A673 (cell line): ENCODE measurements around the gene GIMAP6. TPM values are rescaled to one million over a fixed set of nuclear protein-coding genes. Genes with fewer than 3 reads are reported as not detected.
"Not testable (repeated sequence)": the region's sequence is repeated elsewhere in the genome, so short reads cannot be mapped to it uniquely, and the experiment has no call there.

ENCODE experiments used
- BruUV-seq: library from RNA; stranded (reverse); fragments of 400-500 nt; replicated peaks from 2 replicates; lab custom pipeline; 2021; lab: Mats Ljungman, UMichigan
- CTCF ChIA-PET: fragments of 300-600 bp; sonication (Branson Sonifier 250); formaldehyde crosslinking; loops from one replicate; lab custom pipeline; 2022; ENCODE audit warnings: antibody characterized with exemption; lab: Charles Lee
- POLR2A ChIA-PET: fragments of 300-600 bp; sonication (Branson Sonifier 250); formaldehyde crosslinking; loops from one replicate; lab custom pipeline; 2022; ENCODE audit warnings: antibody characterized with exemption; ENCODE audit not compliant: low non-redundant PET; lab: Charles Lee
- DNase-seq: peaks from one replicate; pipeline ENCODE4 v3.0.0-alpha.2; 2015; ENCODE audit warnings: low spot score
- H3K27ac ChIP-seq: fragments of 200-600 bp; sonication (generic); 2 replicates; pipeline ENCODE4 v1.5.1; 2016; ENCODE audit warnings: mixed run types, low read depth, mild to moderate bottlenecking, mixed read lengths, antibody characterized with exemption, low read length; ENCODE audit not compliant: poor library complexity, severe bottlenecking
- H3K27me3 ChIP-seq: fragments of 200-600 bp; sonication (generic); replicated peaks from 2 replicates; pipeline ENCODE4 v1.6.1; 2017; ENCODE audit warnings: mixed run types, low read depth, mild to moderate bottlenecking, mixed read lengths, antibody characterized with exemption, low read length; ENCODE audit not compliant: insufficient read depth, poor library complexity
- H3K36me3 ChIP-seq: fragments of 200-600 bp; sonication (generic); 2 replicates; pipeline ENCODE4 v1.6.1; 2016; ENCODE audit warnings: mixed run types, mild to moderate bottlenecking, mixed read lengths, antibody characterized with exemption, low read length; ENCODE audit not compliant: insufficient read depth, poor library complexity, severe bottlenecking
- H3K4me1 ChIP-seq: fragments of 200-600 bp; sonication (generic); 2 replicates; pipeline ENCODE4 v1.6.1; 2017; ENCODE audit warnings: mixed run types, mild to moderate bottlenecking, mixed read lengths, antibody characterized with exemption, low read length; ENCODE audit not compliant: insufficient read depth, poor library complexity, severe bottlenecking
- H3K4me3 ChIP-seq: fragments of 200-600 bp; sonication (generic); 2 replicates; pipeline ENCODE4 v1.5.1; 2016; ENCODE audit warnings: low read depth, mixed run types, mild to moderate bottlenecking, mixed read lengths, low read length; ENCODE audit not compliant: poor library complexity, severe bottlenecking
- H3K9me3 ChIP-seq: fragments of 200-600 bp; sonication (generic); 2 replicates; pipeline ENCODE4 v1.6.1; 2016; ENCODE audit warnings: mixed run types, low read depth, mild to moderate bottlenecking, mixed read lengths, antibody characterized with exemption, low read length; ENCODE audit not compliant: poor library complexity, severe bottlenecking
- EZH2 ChIP-seq: fragments of 200-600 bp; sonication (generic); IDR thresholded peaks from 2 replicates; pipeline ENCODE4 v1.6.1; 2017; ENCODE audit warnings: borderline replicate concordance, low read depth, mild to moderate bottlenecking, mixed read lengths, antibody characterized with exemption, low read length; ENCODE audit not compliant: poor library complexity, severe bottlenecking
- intact Hi-C: fragments of 100-400 bp; cut with micrococcal nuclease; formaldehyde crosslinking; loops from one replicate; pipeline ENCODE4 v1.10.0; 2022; ENCODE audit not compliant: unreplicated experiment
- total RNA-seq: library from RNA; stranded (reverse); gene quantifications from 2 replicates; pipeline ENCODE4 v1.2.3, GENCODE V29; 2021
- TF ChIP-seq, protein P1 (sequence below): fragments of 300-800, 200-600 bp; sonication (generic); conservative IDR thresholded peaks from 2 replicates; pipeline ENCODE4 v1.5.1; 2017; ENCODE audit warnings: low read depth, mild to moderate bottlenecking, antibody characterized with exemption, low read length, moderate library complexity, mixed read lengths

The GIMAP6 gene
- total RNA-seq, 1 experiment from 2014 or later = not detected

DNA sequence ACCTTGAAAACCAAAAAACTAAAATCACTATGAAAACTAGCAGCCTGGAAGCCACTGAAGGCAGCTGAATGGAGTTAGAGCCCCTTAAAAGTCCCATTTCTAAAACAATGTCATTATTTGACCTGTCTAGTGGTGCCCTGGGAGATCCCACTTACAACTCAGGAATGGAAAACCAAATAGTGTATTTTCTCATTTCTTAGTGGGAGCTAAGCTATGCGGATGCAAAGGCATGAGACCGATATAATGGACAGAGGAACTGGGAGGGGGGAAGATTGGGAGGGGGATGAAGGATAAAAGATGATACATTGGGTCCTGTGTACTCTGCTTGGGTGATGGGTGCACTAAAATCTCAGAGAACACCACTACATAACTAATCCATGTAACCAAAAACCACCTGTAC is 43.5 kb upstream of the GIMAP6 start:
- Histone ChIP-seq H3K4me1 (no peaks in the 10 kb centered on the region), H3K4me3 (no peak overlapping the region), H3K27ac (no peak overlapping the region), H3K27me3 (no peaks in the 10 kb centered on the region), H3K9me3 (no peaks in the 10 kb centered on the region), H3K36me3 (no peaks in the 10 kb centered on the region)
- no peak for DNase-seq
- TF ChIP-seq, protein P1, sequence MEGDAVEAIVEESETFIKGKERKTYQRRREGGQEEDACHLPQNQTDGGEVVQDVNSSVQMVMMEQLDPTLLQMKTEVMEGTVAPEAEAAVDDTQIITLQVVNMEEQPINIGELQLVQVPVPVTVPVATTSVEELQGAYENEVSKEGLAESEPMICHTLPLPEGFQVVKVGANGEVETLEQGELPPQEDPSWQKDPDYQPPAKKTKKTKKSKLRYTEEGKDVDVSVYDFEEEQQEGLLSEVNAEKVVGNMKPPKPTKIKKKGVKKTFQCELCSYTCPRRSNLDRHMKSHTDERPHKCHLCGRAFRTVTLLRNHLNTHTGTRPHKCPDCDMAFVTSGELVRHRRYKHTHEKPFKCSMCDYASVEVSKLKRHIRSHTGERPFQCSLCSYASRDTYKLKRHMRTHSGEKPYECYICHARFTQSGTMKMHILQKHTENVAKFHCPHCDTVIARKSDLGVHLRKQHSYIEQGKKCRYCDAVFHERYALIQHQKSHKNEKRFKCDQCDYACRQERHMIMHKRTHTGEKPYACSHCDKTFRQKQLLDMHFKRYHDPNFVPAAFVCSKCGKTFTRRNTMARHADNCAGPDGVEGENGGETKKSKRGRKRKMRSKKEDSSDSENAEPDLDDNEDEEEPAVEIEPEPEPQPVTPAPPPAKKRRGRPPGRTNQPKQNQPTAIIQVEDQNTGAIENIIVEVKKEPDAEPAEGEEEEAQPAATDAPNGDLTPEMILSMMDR = no peak
- no peak for TF ChIP-seq EZH2
- intact Hi-C loops = no loop called here
- BruUV-seq = no TSS peak
- POLR2A ChIA-PET = no interaction called here
- CTCF ChIA-PET = no interaction called here

DNA sequence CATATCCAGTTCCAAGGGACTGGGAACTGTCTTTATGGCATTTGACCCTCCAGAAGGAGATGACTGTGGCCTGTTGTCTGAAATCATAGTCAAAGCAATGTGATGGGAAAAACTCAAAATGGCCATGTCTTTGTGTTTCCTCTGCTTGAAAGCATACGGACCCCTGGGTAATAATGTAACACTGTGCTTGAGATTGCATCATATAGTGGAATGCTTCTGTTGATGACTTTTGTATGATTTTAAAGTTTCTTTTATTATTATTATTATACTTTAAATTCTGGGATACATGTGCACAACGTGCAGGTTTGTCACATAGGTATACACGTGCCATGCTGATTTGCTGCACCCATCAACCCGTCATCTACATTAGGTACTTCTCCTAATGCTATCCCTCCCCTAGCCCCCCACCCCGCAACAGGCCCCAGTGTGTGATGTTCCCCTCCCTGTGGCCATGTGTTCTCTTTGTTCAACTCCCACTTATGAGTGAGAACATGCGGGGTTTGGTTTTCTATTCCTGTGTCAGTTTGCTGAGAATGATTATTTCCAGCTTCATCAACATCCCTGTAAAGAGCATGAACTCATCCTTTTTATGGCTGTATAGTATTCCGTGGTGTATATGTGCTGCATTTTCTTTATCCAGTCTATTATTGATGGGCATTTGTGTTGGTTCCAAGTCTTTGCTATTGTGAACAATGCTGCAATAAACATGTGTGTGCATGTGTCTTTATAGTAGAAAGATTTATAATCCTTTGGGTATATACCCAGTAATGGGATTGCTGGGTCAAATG is 39.8 kb upstream of the GIMAP6 start:
- H3K4me1 ChIP-seq, H3K27me3 ChIP-seq, POLR2A ChIA-PET, H3K36me3 ChIP-seq, intact Hi-C loops, H3K4me3 ChIP-seq, BruUV-seq, DNase-seq, CTCF ChIA-PET, H3K9me3 ChIP-seq, H3K27ac ChIP-seq: not testable (repeated sequence)

DNA sequence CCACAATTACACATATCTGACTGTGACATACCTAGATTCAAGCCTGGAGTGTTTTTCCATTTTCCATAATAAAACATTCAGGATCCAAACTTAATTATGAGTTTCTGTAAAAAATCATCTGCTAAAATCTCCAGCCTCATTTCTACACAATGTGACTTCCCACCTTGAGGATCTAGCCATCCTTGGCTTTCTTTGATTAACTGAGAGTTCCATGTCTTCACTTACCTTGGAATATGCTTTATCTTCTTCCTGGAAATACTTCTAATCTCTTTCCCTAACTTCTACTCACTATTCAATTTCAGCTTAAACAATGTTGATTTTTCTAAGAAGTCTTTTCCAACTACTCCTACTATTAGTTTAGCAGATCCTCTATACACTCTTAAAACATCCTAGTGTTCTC is 36.8 kb upstream of the GIMAP6 start:
- H3K27me3 ChIP-seq = peaks cover 3% of the 10 kb centered on the region
- ChIA-PET CTCF (no interaction called here), POLR2A (no interaction called here)
- no peaks in the 10 kb centered on the region for H3K9me3 ChIP-seq
- H3K4me3 ChIP-seq = no peak overlapping the region
- no peak overlapping the region for H3K27ac ChIP-seq
- no peak for DNase-seq
- BruUV-seq = no TSS peak
- H3K36me3 ChIP-seq = no peaks in the 10 kb centered on the region
- intact Hi-C loops = no loop called here
- no peaks in the 10 kb centered on the region for H3K4me1 ChIP-seq
- TF ChIP-seq, protein P1 = no peak
- no peak for TF ChIP-seq EZH2

DNA sequence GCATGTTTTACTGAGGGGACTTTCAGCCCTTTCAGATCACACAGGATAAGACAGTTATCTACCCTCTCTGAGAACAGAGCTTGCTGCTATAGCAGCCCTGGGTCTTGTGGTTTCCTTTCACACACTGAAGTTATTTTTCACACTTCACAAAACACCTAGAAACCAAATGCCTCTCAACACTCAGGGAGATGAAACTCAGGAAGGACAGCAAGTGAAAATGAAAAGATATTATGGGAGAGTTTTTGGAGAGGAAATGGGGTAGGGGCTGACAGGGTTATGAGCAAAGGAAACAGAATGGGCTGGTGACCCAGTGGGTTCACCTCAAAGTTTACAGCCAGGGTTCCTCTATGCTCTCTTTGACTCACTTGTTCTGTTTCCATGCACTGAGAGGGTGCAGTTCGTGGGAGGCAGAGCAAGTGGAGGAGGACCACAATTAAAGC is 36.3 kb upstream of the GIMAP6 start:
- no peak for DNase-seq
- Histone ChIP-seq H3K27ac (no peak overlapping the region), H3K36me3 (no peaks in the 10 kb centered on the region), H3K4me1 (no peaks in the 10 kb centered on the region), H3K4me3 (no peak overlapping the region), H3K9me3 (no peaks in the 10 kb centered on the region), H3K27me3 (peaks cover 3% of the 10 kb centered on the region)
- ChIA-PET CTCF (no interaction called here), POLR2A (no interaction called here)
- intact Hi-C loops = no loop called here
- no peak for TF ChIP-seq EZH2
- TF ChIP-seq, protein P1 = no peak
- no TSS peak for BruUV-seq
